WERI-Rb-1 (cell line): ENCODE data around the gene TREM1.
"Not testable (repeated sequence)": the region's sequence is repeated elsewhere in the genome, so short reads cannot be mapped to it uniquely, and the experiment has no call there.

Experiments
- DNase-seq: peaks from one replicate; pipeline ENCODE4 v3.0.0-alpha.2; 2020
- H3K27ac ChIP-seq: fragments of 250-450 bp; sonication (Bioruptor Pico); 2 replicates; pipeline ENCODE4 v1.5.1; 2020; ENCODE audit warnings: mild to moderate bottlenecking, moderate library complexity
- H3K27me3 ChIP-seq: fragments of 250-450 bp; sonication (Bioruptor Pico); 2 replicates; pipeline ENCODE4 v1.5.1; 2021; ENCODE audit warnings: mild to moderate bottlenecking, low read depth, moderate library complexity; ENCODE audit not compliant: insufficient read depth, severe bottlenecking
- H3K36me3 ChIP-seq: fragments of 250-450 bp; sonication (Bioruptor Pico); 2 replicates; pipeline ENCODE4 v1.5.1; 2020; ENCODE audit warnings: mild to moderate bottlenecking, moderate library complexity
- H3K4me3 ChIP-seq: 2 replicates; pipeline ENCODE4 v1.5.1; 2011; ENCODE audit warnings: low read depth, mild to moderate bottlenecking, control low read depth, low read length
- H3K9me3 ChIP-seq: fragments of 250-450 bp; sonication (Bioruptor Pico); 2 replicates; pipeline ENCODE4 v1.5.1; 2021; ENCODE audit warnings: mild to moderate bottlenecking, moderate library complexity; ENCODE audit not compliant: severe bottlenecking
- TF ChIP-seq, protein P1 (sequence below): IDR thresholded peaks from 2 replicates; pipeline ENCODE4 v1.5.1; 2011; ENCODE audit warnings: low read depth, mild to moderate bottlenecking, control low read depth, inconsistent platforms, low read length

TREM1 gene

DNA sequence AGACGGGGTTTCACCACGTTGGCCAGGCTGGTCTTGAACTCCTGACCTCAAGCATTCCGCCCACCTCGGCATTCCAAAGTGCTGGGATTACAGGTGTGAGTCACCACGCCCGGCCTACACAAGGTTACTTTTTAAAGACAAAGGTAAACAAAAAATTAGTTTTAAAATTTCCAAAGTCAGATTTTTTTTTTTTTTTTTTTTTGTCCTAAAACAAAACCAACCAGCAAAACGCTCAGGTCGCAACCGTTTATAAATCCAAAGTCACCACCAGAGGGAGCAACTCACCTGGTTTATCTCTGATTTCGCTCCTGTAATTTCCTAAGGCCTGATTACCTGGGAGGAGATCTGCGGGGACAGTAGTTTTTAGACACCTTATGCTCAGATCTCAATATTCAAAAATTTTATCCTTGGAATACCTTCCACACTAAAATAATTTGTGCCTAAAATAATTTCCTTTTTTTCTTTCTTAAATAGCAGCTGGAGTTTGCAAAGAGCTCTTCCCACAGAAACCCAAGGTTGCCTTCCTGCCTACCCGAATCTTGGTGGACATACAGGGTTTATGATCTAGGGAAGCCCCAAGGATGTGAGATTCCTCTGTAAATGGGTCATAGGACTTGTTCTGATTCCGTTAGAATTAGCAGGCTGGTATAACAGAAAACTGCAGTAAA lies 19.8 kb upstream of the TREM1 start:
- Histone ChIP-seq H3K9me3 (peaks cover 13% of the 10 kb centered on the region), H3K27ac (no peak overlapping the region), H3K36me3 (no peaks in the 10 kb centered on the region), H3K4me3 (no peak overlapping the region), H3K27me3 (peaks cover 44% of the 10 kb centered on the region)
- TF ChIP-seq, protein P1, sequence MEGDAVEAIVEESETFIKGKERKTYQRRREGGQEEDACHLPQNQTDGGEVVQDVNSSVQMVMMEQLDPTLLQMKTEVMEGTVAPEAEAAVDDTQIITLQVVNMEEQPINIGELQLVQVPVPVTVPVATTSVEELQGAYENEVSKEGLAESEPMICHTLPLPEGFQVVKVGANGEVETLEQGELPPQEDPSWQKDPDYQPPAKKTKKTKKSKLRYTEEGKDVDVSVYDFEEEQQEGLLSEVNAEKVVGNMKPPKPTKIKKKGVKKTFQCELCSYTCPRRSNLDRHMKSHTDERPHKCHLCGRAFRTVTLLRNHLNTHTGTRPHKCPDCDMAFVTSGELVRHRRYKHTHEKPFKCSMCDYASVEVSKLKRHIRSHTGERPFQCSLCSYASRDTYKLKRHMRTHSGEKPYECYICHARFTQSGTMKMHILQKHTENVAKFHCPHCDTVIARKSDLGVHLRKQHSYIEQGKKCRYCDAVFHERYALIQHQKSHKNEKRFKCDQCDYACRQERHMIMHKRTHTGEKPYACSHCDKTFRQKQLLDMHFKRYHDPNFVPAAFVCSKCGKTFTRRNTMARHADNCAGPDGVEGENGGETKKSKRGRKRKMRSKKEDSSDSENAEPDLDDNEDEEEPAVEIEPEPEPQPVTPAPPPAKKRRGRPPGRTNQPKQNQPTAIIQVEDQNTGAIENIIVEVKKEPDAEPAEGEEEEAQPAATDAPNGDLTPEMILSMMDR = peak; percentile 67
- peak; percentile 60 for DNase-seq

DNA sequence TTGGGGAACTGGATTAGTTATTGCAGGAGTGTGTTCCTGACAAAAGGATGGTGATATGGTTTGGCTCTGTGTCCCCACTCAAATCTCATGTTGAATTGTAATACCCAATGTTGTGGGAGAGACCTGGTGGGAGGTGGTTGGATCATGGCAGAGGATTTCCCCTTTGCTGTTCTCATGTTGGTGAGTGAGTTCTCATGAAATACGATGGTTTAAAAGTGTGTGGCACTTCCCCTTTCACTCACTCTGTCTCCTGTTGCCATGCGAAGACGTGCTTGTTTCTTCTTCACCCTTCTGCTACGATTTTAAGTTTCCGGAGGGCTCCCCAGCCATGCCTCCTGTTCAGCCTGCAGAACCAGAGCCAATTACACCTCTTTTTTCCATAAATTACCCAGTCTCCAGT lies 16.2 kb upstream of the TREM1 start:
- no peaks in the 10 kb centered on the region for H3K36me3 ChIP-seq
- peaks cover 13% of the 10 kb centered on the region for H3K9me3 ChIP-seq
- TF ChIP-seq, protein P1 = no peak
- no peak overlapping the region for H3K27ac ChIP-seq
- no peak overlapping the region for H3K4me3 ChIP-seq
- no peak for DNase-seq
- H3K27me3 ChIP-seq = peaks cover 44% of the 10 kb centered on the region

DNA sequence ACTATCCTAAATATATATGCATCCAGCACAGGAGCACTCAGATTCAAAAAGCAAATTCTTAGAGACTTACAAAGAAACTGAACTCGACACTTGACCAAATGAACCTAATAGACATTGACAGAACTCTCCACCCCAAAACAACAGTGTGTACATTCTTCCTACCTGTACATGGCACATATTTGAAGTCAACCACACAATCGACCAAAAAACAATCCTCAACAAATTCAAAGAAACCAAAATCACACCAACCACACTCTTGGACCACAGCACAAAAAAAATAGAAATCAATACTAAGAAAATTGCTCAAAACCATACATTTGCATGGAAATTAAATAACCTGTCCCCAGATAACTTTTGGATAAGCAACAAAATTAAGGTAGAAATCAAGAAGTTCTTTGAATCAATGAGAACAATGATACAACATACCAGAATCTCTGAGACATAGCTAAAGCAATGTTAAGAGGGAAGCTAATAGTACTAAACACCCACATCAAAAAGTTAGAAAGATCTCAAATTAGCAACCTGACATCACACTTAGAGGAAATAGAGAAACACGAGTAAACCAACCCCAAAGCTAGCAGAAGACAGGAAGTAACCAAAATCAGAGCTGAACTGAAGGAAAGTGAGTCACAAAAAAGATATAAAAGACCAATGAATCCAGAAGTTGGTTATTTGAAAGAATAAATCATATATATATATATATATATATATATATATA lies 12.5 kb upstream of the TREM1 start:
- Histone ChIP-seq H3K4me3 (no peak overlapping the region), H3K27ac (no peak overlapping the region), H3K9me3 (peaks cover 25% of the 10 kb centered on the region), H3K27me3 (peaks cover 32% of the 10 kb centered on the region), H3K36me3 (no peaks in the 10 kb centered on the region)
- DNase-seq = no peak
- TF ChIP-seq, protein P1 = no peak

DNA sequence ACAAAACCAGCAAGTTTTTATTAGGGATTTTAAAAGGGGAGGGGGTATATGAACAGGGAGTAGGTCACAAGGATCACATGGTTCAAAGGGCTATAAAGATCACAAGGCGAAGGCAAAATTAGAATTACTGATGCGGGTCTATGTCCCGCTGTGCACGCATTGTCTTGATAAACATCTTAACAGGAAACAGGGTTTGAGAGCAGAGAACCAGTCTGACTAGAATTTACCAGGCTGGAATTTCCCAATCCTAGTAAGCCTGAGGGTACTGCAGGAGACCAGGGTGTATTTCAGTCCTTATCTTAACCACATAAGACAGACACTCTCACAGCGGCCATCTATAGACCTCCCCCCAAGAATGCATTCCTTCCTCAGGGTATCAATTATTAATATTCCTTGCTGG lies 10.8 kb upstream of the TREM1 start:
- not testable (repeated sequence) for DNase-seq, H3K27ac ChIP-seq, H3K4me3 ChIP-seq, H3K36me3 ChIP-seq
- Histone ChIP-seq H3K9me3 (peaks cover 16% of the 10 kb centered on the region), H3K27me3 (peaks cover 29% of the 10 kb centered on the region)

DNA sequence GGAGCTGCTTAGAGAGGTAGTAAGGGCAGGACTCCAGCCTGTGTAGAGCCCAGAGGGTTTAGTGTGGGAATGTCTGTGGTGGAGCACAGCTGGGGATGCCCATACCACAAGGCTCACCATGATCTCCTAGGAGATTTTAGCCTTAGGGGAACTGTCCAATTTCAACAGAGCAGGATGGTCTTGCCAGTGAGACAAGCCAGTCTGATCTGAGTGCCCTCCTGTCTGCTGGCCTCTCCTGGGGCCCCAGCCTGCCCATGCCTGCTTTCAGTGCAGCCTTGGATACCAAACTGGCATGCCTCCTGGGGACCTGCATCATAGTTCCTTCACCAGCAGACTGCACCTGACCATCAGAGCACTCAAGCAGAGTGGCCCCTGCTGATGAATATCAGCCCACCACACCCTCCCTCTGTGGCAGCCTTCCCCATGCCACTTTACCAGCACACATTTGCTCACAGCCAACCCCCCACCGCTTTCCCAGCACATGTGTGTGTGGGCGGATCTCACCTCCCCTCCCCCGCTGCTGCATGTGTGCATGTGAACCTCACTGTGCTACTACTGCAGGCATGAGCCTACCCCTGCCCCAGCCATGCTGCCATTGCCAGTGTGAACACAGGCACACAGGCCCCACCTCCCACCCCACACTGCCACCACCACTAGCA lies 7.9 kb upstream of the TREM1 start:
- Histone ChIP-seq H3K4me3 (no peak overlapping the region), H3K9me3 (peaks cover 13% of the 10 kb centered on the region), H3K27me3 (peaks cover 26% of the 10 kb centered on the region), H3K36me3 (no peaks in the 10 kb centered on the region), H3K27ac (no peak overlapping the region)
- no peak for DNase-seq
- TF ChIP-seq, protein P1 = no peak

DNA sequence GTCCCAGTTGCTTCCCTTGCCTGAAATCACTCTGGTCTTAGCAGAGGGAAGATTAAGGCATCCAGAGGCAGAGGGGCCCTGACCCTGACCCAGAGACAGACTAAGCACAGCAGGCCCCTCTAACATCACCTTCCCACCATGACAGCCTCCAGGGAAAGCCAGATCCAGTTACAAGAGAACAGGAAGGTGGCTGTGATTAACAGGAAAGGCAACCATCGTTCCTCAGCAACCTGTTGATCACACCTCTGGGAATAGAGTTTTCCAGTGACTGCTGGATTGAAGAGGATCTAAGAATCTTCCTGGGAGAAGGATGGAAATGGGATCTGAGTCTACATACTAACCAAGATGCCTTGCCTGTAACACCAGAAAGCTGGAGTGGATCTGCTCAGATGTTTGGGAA lies 5.2 kb upstream of the TREM1 start:
- no peaks in the 10 kb centered on the region for H3K36me3 ChIP-seq
- peaks cover 15% of the 10 kb centered on the region for H3K27me3 ChIP-seq
- no peak overlapping the region for H3K4me3 ChIP-seq
- no peak for DNase-seq
- H3K9me3 ChIP-seq = peaks cover 5% of the 10 kb centered on the region
- TF ChIP-seq, protein P1 = no peak
- H3K27ac ChIP-seq = no peak overlapping the region
